Transverse colon (tissue), 4 donors: ENCODE results near the gene HSPG2. TPM values are rescaled to one million over a fixed set of nuclear protein-coding genes. Genes with fewer than 3 reads are reported as not detected.

ENCODE experiments used
- DNase-seq: peaks from one replicate; pipeline ENCODE4 v3.0.0-alpha.2; 2019
- H3K27ac ChIP-seq, 4 donors: fragments of 200-600 bp; sonication (generic); 2 replicates each; pipeline ENCODE4 v1.5.1; 2016 to 2018; ENCODE audit warnings: inconsistent platforms in 4 of 4
- H3K27me3 ChIP-seq: fragments of 200-600 bp; sonication (generic); 2 replicates; pipeline ENCODE4 v1.5.1; 2017; ENCODE audit warnings: inconsistent platforms
- H3K36me3 ChIP-seq, 4 donors: fragments of 200-600 bp; sonication (generic); 2 replicates each; pipeline ENCODE4 v1.5.1; 2017 to 2019; ENCODE audit warnings: inconsistent platforms in 4 of 4
- H3K4me1 ChIP-seq, 4 donors: fragments of 200-600 bp; sonication (generic); 2 replicates each; pipeline ENCODE4 v1.5.1; 2017 to 2020; ENCODE audit warnings: inconsistent platforms in 4 of 4
- H3K4me3 ChIP-seq, 4 donors: fragments of 200-600 bp; sonication (generic); 1 replicate in 1 of 4; 2 replicates in 3 of 4; pipeline versions ENCODE4 v1.5.1 to v1.6.1; 2017 to 2019; ENCODE audit warnings: inconsistent platforms in 4 of 4
- H3K9me3 ChIP-seq, 2 donors: fragments of 200-600 bp; sonication (generic); 2 replicates each; pipeline ENCODE4 v1.5.1; 2017 to 2019; ENCODE audit warnings: inconsistent platforms in 2 of 2
- EP300 ChIP-seq: sonication (generic); formaldehyde crosslinking; IDR thresholded peaks from one replicate; pipeline ENCODE4 v1.6.1; 2017; ENCODE audit warnings: antibody characterized with exemption, low read depth
- POLR2A ChIP-seq: fragments of 450-650 bp; IDR thresholded peaks from one replicate; pipeline ENCODE4 v1.6.1; 2016; ENCODE audit warnings: antibody characterized with exemption, mild to moderate bottlenecking, moderate library complexity
- POLR2AphosphoS5 ChIP-seq, 3 donors: sonication (generic); formaldehyde crosslinking; IDR thresholded peaks; one replicate each; pipeline ENCODE4 v1.6.1; 2016; ENCODE audit warnings: antibody characterized with exemption in 3 of 3
- WGBS, 2 donors: methylation state at CpG; one replicate each; pipeline ENCODE4 v1.1.5; 2018; ENCODE audit warnings: low coverage in 1 of 2; 5-methylcytosine and 5-hydroxymethylcytosine counted together
- in situ Hi-C, 4 donors: fragments of 200-750 bp; cut with MboI; loops; one replicate each; pipeline versions ENCODE4 v1.15.0 to v1.15.1; 2017; ENCODE audit warnings: low sequenced_read_pairs in 3 of 4, low pct_ligation_motif_present in 1 of 4, low pct_unique_long_range_greater_than_20kb in 1 of 4
- intact Hi-C: fragments of 100-400 bp; cut with DNase I; formaldehyde crosslinking; loops from one replicate; pipeline ENCODE4 v1.15.1; 2023; ENCODE audit warnings: low total_unique reads
- total RNA-seq, 4 donors: library from RNA; depleted of rRNA; stranded (reverse); fragments of >200 nt; gene quantifications; one replicate each; pipeline ENCODE4 v1.1.0, GENCODE V29; 2016
- TF ChIP-seq, protein P1 (sequence below), 5 experiments: fragments of 200-600 bp in 3 of 5; fragments of 450-650 bp in 2 of 5; sonication (generic) in 3 of 5; IDR thresholded peaks; 1 replicate in 2 of 5; 2 replicates in 3 of 5; pipeline ENCODE4 v1.5.1; 2016 to 2017; ENCODE audit warnings: antibody characterized with exemption in 5 of 5, inconsistent platforms in 3 of 5, mild to moderate bottlenecking in 2 of 5, moderate library complexity in 1 of 5

The HSPG2 gene
- total RNA-seq, 4 donors from 2014 or later = 107 to 343 (median 228) TPM

DNA sequence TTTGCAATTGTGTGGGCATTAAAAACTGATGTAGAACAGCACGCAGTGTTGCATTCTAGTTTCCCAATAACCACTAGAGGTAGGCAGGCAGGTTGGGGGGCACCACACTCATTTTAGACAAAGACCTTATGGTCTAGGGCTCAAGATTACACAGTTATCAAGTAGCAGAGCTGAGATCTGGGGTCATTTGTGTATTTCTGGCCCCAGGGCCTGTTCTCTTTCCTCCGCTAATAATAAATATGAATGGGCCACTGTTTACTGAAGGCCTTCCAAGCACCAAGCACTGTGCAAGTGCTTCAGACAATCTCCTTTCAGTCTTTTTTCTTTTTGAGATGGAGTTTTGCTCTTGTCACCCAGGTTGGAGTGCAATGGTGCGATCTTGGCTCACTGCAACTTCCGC lies 101.1 kb downstream of the HSPG2 start:
- peaks cover 0 to 75% (median 23%) of the 10 kb centered on the region in 4 donors for H3K36me3 ChIP-seq
- intact Hi-C loops = no loop called here

DNA sequence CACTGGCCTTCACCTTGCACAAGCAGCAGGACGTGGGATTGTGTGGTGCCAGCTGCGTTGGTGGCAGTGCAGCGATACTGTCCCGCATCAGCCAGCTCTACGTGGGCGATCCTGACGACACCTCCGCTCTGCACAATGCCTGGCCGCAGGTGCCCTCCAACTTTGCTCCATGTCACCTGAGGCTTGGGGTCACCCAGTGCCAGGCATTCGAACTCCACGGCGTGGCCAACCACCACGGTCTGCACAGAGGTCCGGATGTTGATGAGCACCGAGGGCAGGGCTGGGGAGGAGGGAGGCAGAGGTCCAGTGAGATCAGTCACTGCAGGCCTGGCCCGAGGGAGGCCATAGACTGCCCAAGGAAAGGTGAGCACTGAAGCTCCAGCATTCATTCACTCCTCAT lies 102.4 kb downstream of the HSPG2 start:
- H3K4me1 ChIP-seq = no peaks in the 10 kb centered on the region
- peaks cover 0 to 80% (median 21%) of the 10 kb centered on the region in 4 donors for H3K36me3 ChIP-seq
- intact Hi-C loops (no loop called here), in situ Hi-C loops (no loop called here)
- DNase-seq = no peak
- no peak for TF ChIP-seq POLR2A
- no peak for TF ChIP-seq EP300
- TF ChIP-seq POLR2AphosphoS5 (IDR thresholded peaks at IDR 0.05) = no peak
- TF ChIP-seq, protein P1, sequence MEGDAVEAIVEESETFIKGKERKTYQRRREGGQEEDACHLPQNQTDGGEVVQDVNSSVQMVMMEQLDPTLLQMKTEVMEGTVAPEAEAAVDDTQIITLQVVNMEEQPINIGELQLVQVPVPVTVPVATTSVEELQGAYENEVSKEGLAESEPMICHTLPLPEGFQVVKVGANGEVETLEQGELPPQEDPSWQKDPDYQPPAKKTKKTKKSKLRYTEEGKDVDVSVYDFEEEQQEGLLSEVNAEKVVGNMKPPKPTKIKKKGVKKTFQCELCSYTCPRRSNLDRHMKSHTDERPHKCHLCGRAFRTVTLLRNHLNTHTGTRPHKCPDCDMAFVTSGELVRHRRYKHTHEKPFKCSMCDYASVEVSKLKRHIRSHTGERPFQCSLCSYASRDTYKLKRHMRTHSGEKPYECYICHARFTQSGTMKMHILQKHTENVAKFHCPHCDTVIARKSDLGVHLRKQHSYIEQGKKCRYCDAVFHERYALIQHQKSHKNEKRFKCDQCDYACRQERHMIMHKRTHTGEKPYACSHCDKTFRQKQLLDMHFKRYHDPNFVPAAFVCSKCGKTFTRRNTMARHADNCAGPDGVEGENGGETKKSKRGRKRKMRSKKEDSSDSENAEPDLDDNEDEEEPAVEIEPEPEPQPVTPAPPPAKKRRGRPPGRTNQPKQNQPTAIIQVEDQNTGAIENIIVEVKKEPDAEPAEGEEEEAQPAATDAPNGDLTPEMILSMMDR (IDR thresholded peaks at IDR 0.05) = no peak
- H3K4me3 ChIP-seq = no peak overlapping the region
- no peak overlapping the region for H3K27ac ChIP-seq
- H3K9me3 ChIP-seq = no peaks in the 10 kb centered on the region
- no peaks in the 10 kb centered on the region for H3K27me3 ChIP-seq
- WGBS, 2 donors = 96 to 97% methylated on average over 7 to 16 of the region's 16 CpGs

More for the DNA sequence above, 101.1 kb downstream of the HSPG2 start:
- Histone ChIP-seq H3K4me1 (no peaks in the 10 kb centered on the region), H3K4me3 (no peak overlapping the region), H3K27ac (no peak overlapping the region), H3K9me3 (no peaks in the 10 kb centered on the region), H3K27me3 (no peaks in the 10 kb centered on the region)
- DNase-seq = no peak
- in situ Hi-C loops = no loop called here
- TF ChIP-seq POLR2AphosphoS5 (IDR thresholded peaks at IDR 0.05) (no peak), POLR2A (no peak), EP300 (no peak)
- TF ChIP-seq, protein P1 (IDR thresholded peaks at IDR 0.05) = no peak
- WGBS, 2 donors = 76 to 98% methylated on average over 3 to 4 of the region's 4 CpGs

DNA sequence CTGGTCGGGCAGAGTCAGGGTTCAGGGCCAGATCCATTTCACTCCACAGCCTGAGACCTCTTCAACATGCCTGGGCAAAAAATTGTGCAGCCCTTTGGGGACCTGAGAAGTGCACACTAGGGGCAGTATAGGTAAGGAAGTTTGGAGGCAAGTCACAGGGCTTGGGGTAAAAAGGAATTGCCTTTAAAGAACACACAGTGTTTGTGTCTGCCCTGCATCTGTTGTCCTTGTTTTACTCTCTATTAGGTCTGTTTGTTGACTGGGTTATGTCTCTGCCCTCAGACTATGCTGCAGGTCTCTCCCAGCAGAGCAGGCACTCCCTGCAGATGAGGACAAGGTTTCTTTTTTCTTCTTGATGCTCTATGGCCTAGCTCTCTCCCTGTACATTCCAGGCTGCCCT lies 103.0 kb downstream of the HSPG2 start:
- peaks cover 0 to 80% (median 21%) of the 10 kb centered on the region in 4 donors for H3K36me3 ChIP-seq
- H3K27ac ChIP-seq = no peak overlapping the region
- 83 to 100% methylated on average over 1 of the region's 1 CpG for WGBS, 2 donors
- H3K27me3 ChIP-seq = no peaks in the 10 kb centered on the region
- no peaks in the 10 kb centered on the region for H3K9me3 ChIP-seq
- in situ Hi-C loops (no loop called here), intact Hi-C loops (no loop called here)
- TF ChIP-seq, protein P1 (IDR thresholded peaks at IDR 0.05) = no peak
- no peak for TF ChIP-seq POLR2A
- TF ChIP-seq EP300 = no peak
- TF ChIP-seq POLR2AphosphoS5 (IDR thresholded peaks at IDR 0.05) = no peak
- H3K4me1 ChIP-seq = no peaks in the 10 kb centered on the region
- no peak overlapping the region for H3K4me3 ChIP-seq
- DNase-seq = no peak

DNA sequence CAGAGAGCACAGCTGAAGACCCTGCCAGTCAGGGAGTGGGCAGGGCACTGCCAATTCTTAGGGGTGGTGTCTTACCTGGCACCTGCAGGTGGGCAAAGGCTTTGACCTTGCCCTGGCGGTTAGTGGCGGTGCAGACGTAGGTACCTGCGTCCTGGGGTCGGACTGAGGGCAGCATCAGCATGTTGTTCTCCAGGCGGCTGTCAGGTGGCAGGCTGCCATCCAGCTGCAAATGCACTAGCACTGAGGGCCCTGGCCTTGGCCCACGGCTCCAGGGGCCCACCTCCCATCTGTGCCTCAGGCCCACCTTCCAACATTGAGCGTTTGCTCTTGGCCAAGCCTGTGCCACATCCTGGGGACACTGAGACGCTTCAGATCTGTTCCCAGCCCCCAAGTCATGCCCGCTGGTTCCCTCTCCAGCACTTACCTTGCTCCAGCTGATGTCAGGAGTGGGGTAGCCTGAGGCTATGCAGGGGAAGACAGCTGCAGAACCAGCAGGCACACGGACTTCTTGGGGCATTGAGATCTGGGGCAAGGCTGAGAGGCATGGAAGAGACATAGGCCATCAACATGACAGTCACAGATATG lies 103.6 kb downstream of the HSPG2 start:
- intact Hi-C loops = no loop called here

More for the DNA sequence above, 103.6 kb downstream of the HSPG2 start:
- H3K36me3 ChIP-seq = peaks cover 0 to 79% (median 24%) of the 10 kb centered on the region in 4 donors
- no peak for TF ChIP-seq POLR2AphosphoS5 (IDR thresholded peaks at IDR 0.05)
- TF ChIP-seq, protein P1 (IDR thresholded peaks at IDR 0.05) = no peak
- TF ChIP-seq POLR2A = no peak
- no peak for TF ChIP-seq EP300
- 90% methylated on average over 11 of the region's 11 CpGs; no CpG with 5 or more reads in 1 of the 2 donors for WGBS, 2 donors
- no peaks in the 10 kb centered on the region for H3K27me3 ChIP-seq
- in situ Hi-C loops = no loop called here
- H3K9me3 ChIP-seq = no peaks in the 10 kb centered on the region
- no peak overlapping the region for H3K27ac ChIP-seq
- no peak overlapping the region for H3K4me3 ChIP-seq
- no peaks in the 10 kb centered on the region for H3K4me1 ChIP-seq
- DNase-seq = no peak
